ENCODE measurements around the gene UBE4A.
A peak's percentile ranks its signal among the peaks of the same experiment; 100 is the strongest.

Gene UBE4A

GRCh38 chr11:118342503-118343161, 16.8 kb upstream of the UBE4A start, which contains the start of gene CD3D:
TSS of gene CD3D (minus strand) at chr11:118342705. CDS start at chr11:118342607, 98 bp downstream.
- DNase-seq (ENCODE audit: low read depth in 2 of 2), result peak in 1 of 2 donors; percentile 62

GRCh38 chr11:118343248-118343647, 16.2 kb upstream of the UBE4A start:
- DNase-seq (ENCODE audit: low read depth in 2 of 2), result no peak

GRCh38 chr11:118343981-118344515, 15.4 kb upstream of the UBE4A start, which contains the start of gene CD3G:
TSS of gene CD3G (plus strand) at chr11:118344344. CDS start at chr11:118344424, 80 bp downstream.
- peak; percentile 32 to 38 for DNase-seq (ENCODE audit: low read depth in 2 of 2)

GRCh38 chr11:118349475-118349874, 9.9 kb upstream of the UBE4A start:
- DNase-seq (ENCODE audit: low read depth in 2 of 2), result no peak

- DNase-seq (ENCODE audit: low read depth in 2 of 2), result no peak
These were observed 6.2 kb upstream of the UBE4A start for GRCh38 chr11:118353084-118353710.

- DNase-seq (ENCODE audit: low read depth in 2 of 2), result no peak
These were observed 1.3 kb upstream of the UBE4A start for GRCh38 chr11:118358071-118358470.

GRCh38 chr11:118364956-118365615, 5.7 kb downstream of the UBE4A start:
- no peak for DNase-seq (ENCODE audit: low read depth in 2 of 2)

GRCh38 chr11:118366287-118366686, 6.9 kb downstream of the UBE4A start:
- no peak for DNase-seq (ENCODE audit: low read depth in 2 of 2)

GRCh38 chr11:118370774-118371173, 11.4 kb downstream of the UBE4A start:
- DNase-seq (ENCODE audit: low read depth in 2 of 2), result no peak

- DNase-seq (ENCODE audit: low read depth in 2 of 2), result no peak
These were observed 13.9 kb downstream of the UBE4A start for GRCh38 chr11:118373263-118373662.

- no peak for DNase-seq (ENCODE audit: low read depth in 2 of 2)
These were observed 14.5 kb downstream of the UBE4A start for GRCh38 chr11:118373871-118374270.

- DNase-seq (ENCODE audit: low read depth in 2 of 2), result no peak
These were observed 15.3 kb downstream of the UBE4A start for GRCh38 chr11:118374729-118375128.

GRCh38 chr11:118375978-118376377, 16.6 kb downstream of the UBE4A start:
- DNase-seq (ENCODE audit: low read depth in 2 of 2), result no peak

GRCh38 chr11:118379497-118379896, 20.1 kb downstream of the UBE4A start:
- no peak for DNase-seq (ENCODE audit: low read depth in 2 of 2)

- no peak for DNase-seq (ENCODE audit: low read depth in 2 of 2)
These were observed 21.2 kb downstream of the UBE4A start for GRCh38 chr11:118380571-118380970.

GRCh38 chr11:118382954-118383353, 23.6 kb downstream of the UBE4A start:
- DNase-seq (ENCODE audit: low read depth in 2 of 2), result no peak

GRCh38 chr11:118383657-118384056, 24.3 kb downstream of the UBE4A start:
- DNase-seq (ENCODE audit: low read depth in 2 of 2), result no peak

GRCh38 chr11:118396097-118396501, 36.7 kb downstream of the UBE4A start:
- no peak for DNase-seq (ENCODE audit: low read depth in 2 of 2)

GRCh38 chr11:118397448-118397847, 38.0 kb downstream of the UBE4A start:
- no peak for DNase-seq (ENCODE audit: low read depth in 2 of 2)

GRCh38 chr11:118398791-118399559, 39.6 kb downstream of the UBE4A start:
- peak in 1 of 2 donors; percentile 19 for DNase-seq (ENCODE audit: low read depth in 2 of 2)

GRCh38 chr11:118401151-118401879, 41.9 kb downstream of the UBE4A start, which contains the start of gene ATP5MG:
TSS of gene ATP5MG (plus strand) at chr11:118401606. CDS start at chr11:118401666, 60 bp downstream.
- DNase-seq (ENCODE audit: low read depth in 2 of 2), result peak; percentile 75 to 89

Measured in stimulated activated CD8-positive, alpha-beta memory T cell treated with anti-CD3 and anti-CD28 coated beads, Interleukin-15, amount 100 ng/mL, for 4 hours (primary cell).